Stimulated activated CD4-positive, alpha-beta T cell treated with anti-CD3 and anti-CD28 coated beads, Interleukin-12 subunit alpha, Interleukin-12 subunit beta, amount 100 ng/mL, for 4 hours (primary cell): ENCODE results near the gene RFXAP.
"Not testable (repeated sequence)": the region's sequence is repeated elsewhere in the genome, so short reads cannot be mapped to it uniquely, and the experiment has no call there.

Source experiments
- DNase-seq: peaks from one replicate; pipeline ENCODE4 v3.0.0-alpha.2; 2020

The RFXAP gene, protein sequence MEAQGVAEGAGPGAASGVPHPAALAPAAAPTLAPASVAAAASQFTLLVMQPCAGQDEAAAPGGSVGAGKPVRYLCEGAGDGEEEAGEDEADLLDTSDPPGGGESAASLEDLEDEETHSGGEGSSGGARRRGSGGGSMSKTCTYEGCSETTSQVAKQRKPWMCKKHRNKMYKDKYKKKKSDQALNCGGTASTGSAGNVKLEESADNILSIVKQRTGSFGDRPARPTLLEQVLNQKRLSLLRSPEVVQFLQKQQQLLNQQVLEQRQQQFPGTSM

DNA sequence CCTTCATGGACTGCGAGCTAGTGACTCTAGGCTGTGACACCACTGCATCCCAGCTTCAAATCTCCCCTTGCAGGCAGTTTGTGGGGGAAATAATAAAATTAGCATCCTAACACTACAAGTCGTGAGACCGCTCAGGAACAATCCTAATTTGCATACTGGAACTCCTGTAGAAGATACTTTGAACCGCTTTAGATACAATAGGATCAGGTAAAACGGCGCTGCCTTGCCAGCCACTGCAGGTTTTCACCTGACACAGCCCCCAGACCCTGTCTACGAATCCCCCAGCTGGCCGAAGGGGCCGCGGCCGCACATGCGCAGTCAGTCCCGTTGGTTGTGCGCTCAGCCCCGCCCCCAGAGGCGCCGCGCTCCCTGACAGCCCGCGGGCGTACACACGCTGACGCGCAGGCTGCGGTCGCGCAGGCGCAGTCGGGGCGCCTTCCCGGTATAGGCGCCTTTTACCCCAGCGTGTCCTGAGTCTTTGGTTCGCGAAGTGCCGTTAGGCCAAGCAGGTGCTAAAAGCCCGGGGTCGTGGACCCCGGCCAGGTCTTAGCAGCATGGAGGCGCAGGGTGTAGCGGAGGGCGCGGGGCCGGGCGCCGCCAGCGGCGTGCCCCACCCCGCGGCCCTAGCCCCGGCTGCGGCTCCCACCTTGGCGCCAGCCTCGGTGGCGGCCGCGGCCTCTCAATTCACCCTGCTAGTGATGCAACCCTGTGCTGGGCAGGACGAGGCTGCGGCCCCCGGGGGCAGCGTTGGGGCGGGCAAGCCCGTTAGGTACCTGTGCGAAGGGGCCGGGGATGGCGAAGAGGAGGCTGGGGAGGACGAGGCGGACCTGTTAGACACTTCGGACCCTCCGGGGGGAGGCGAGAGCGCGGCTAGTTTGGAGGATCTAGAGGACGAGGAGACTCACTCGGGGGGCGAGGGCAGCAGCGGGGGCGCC, at the start of gene RFXAP:
TSS of gene RFXAP (plus strand) at position 419 of the 935 bp plus-strand sequence. CDS start at position 555, 136 bp downstream.
- peak; percentile 93 for DNase-seq

GRCh38 chr13:36769545-36769944, 49.5 kb upstream of the RFXAP start:
- no peak for DNase-seq

- DNase-seq, result no peak
Observed at GRCh38 chr13:36770741-36771140, 48.3 kb upstream of the RFXAP start.

- no peak for DNase-seq
Observed at GRCh38 chr13:36772853-36773252, 46.2 kb upstream of the RFXAP start.

DNA sequence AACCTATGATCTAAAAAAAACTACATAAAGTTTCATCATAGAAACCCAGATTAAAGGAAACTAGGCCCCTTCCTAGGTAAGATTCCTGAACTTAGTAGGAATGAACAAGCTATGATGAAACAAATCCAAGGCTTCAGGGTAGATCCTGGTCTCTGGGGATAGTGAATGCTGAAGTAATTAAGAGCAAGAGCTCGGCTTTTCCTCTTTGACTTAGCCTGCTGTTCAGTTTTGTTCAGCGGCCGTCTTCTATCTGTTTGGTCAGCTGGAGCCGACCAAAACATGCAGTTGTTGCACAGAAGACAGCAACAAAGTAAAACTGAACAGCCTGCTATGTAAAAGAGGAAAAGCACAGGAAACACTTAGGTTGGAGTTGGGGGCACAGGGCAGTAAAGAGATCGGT, 44.1 kb upstream of the RFXAP start:
- no peak for DNase-seq

DNA sequence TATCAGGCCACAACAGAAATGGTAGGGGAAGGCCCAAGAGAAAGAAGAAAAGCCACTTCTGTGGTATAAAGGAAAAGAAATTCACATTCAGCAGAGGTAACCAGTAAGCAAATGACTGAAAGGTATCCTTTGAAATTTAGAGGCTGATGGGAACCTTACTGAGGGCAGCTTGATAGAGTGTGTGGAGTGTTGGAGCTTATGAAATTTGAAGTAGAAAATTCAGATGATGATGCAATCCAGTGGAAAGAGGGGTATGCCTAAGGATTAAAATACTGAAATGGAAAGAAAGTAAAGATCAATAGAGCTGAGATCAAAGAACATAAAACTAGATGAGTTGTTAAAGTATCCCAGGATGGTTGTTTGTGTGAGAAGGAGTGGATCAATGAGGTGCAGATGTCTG, 42.8 kb upstream of the RFXAP start:
- no peak for DNase-seq

- DNase-seq, result no peak
Observed at GRCh38 chr13:36778083-36778671, 40.8 kb upstream of the RFXAP start.

DNA sequence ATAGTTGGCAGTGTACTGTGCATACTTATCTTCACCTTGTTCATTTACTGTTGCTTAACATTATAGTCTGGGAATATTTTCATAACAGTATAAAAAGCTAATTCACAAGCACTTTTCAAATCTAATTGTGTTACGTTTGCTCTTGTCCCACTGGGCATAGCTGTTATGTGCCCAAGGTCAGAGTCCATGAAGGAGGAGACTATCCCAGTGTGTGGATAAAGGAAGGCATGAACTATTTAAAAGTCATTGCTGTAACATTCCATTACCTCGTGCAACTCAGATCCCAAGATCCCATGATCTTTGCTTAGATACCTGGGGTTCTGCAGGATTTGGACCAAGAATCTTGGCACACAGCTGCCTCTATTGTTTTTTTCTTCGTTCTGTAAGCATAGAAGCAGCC, 35.1 kb upstream of the RFXAP start:
- DNase-seq, result no peak

DNA sequence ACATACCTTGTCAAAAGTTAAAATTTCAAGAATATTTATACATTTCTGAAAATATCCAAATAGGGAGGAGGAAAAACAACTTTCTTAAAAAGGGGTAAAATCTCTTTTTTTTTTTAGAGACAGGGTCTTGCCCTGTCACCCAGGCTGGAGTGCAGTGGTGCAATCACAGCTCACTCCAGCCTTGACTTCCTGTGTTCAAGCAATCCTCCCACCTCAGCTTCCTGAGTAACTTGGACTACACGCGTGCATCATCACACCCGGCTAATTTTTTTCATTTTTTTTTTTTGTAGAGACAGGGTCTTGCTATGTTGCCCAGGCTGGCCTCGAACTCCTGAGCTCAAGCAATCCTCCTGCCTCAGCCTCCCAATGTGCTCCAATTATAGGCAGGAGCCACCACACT, 32.8 kb upstream of the RFXAP start:
- not testable (repeated sequence) for DNase-seq

DNA sequence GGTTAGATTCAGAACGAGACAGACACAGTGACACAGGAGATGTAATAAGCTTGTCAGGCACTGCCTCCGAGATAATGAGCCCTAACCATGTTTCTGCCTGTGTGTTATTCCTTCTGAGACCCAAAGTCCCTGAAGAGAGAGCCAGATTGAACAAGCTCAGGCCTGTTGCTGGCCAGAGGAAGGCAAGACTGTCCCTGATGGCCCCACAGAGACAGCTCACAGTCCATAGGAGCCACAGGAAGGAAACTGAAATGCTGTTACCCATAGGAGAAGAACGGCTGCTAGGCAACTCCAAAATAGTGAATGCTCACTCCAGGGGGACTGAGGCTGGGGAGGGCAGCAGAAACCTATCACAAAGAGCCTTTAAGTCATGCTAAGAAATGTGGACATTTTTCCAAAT, 31.8 kb upstream of the RFXAP start:
- no peak for DNase-seq

DNA sequence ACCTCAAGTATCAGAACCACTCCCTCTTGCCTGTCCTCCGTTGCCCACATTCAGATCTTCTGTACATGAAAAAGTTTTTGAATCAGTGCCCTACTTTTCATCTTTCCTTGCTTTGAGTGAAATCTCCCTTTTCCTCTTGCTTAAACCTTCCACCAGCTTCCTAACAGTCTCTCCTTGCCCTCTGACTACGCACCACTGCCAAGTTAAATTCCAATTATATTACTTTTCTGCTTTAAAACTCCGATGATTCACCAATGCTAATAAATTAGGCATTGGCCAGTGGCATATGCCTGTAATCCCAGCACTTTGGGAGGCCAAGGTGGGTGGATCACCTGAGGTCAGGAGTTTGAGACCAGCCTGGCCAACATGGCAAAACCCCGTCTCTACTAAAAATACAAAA, 30.7 kb upstream of the RFXAP start:
- DNase-seq, result no peak

DNA sequence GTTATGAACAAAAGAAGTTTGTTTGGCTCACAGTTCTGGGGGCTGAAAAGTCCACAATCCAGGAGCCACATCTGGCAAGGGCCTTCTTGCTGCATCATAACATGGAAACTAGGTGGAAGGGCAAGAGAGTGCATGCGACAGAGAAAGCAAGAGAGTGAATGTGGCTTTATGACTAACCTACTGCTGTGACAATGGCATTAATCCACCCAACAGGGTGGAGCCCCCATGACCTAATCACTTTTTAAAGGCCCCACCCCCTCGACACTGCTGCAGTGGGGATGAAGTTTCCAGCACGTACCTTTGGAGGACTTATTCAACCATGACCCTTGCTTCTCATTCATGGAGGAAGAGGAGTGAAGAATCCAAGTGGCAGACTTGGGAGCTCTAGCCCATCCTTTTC, 30.0 kb upstream of the RFXAP start:
- no peak for DNase-seq

DNA sequence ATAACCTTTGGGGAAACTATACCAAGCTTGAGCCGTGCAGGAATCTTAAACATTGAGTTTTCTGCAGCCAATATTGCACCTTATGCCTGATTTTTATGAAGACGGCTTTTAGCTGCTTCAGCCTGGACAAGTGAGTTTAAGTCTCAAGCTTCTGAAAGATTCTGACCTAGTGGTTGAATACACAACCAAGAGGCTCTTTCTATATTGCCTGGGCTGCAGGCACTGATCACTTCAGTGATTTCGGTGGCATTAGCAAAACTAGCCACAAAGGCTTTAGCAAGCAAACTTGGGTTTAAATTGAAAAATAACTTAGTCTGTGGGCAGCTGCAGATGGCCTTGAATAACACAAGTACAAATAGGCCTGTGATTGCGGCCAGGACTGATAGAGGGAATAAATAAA, 29.3 kb upstream of the RFXAP start:
- DNase-seq, result no peak

- no peak for DNase-seq
Observed at GRCh38 chr13:36794706-36795105, 24.3 kb upstream of the RFXAP start.

DNA sequence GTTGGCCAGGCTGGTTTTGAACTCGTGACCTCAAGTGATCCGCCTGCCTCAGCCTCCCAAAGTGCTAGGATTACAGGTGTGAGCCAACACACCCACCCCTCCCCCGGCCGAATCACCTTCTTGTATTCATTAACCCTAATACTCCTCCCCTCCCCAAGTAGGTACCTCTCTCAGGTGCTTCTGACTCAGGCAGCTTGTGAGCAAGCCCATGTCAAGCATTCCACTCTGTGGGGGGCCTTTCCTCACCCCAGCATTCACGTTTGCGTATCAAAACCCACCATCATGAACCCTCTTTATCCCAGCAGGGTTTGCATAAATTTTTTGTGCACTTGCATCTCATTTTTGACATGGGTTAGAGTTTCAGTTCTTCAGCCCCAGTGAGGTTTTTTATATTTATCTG, 23.6 kb upstream of the RFXAP start:
- no peak for DNase-seq

DNA sequence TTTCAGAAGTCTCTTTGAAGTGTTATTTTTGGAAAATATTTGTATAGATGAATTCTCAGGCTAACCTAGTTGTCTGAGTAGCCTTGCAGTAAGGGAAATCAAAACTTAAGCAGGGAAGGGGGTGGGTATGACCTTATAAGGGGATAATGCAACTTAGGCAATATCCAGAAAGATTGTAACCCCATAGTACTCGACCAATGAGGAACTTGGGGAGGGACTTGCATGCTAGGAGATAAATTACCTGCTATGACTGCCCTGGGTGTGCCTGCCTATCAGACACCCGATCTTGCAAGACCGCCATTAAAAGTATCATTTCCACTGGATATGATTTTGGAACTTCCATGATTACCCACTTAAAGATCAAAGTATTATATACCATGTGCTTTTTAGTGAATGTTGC, 23.0 kb upstream of the RFXAP start:
- no peak for DNase-seq

DNA sequence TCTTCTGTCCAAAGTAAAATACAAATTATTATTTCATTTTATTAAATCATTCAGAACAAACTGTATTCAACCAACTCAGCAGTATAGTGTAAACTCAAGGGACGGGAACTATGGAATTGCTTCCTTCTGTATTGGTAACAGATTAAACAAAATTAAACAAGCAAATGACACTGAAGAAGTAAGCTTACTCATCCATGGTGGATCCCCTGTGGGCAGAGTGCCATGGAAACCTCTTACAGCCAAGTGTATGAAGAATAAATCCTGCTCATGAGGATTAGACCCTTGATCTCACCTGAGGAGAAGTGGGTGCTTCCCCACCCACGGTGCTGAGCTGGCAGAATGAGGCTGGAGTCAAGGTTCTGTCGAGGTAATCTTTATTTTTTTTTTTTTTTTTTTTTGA, 18.0 kb upstream of the RFXAP start:
- DNase-seq, result no peak

GRCh38 chr13:36804588-36804987, 14.4 kb upstream of the RFXAP start:
- no peak for DNase-seq

DNA sequence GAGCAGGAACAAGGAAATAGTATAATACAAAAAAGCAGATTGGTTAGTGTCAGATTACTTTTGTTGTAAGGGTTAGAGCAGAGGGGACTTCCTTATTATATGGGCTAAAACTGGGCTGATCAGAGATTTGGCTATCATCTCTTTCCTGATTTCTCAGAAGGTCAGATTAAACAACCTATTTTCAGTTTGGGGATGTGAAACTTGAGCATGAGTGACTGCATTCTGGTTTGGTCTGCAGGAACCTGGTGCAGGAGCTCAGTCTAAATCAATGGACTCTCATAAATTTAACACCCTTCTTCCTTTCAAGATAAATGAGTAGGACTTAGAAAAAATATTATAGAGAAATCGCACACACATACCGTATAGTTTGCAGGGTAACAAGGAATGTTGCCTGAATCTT, 12.9 kb upstream of the RFXAP start:
- DNase-seq, result no peak

GRCh38 chr13:36807616-36808015, 11.4 kb upstream of the RFXAP start:
- DNase-seq, result no peak

DNA sequence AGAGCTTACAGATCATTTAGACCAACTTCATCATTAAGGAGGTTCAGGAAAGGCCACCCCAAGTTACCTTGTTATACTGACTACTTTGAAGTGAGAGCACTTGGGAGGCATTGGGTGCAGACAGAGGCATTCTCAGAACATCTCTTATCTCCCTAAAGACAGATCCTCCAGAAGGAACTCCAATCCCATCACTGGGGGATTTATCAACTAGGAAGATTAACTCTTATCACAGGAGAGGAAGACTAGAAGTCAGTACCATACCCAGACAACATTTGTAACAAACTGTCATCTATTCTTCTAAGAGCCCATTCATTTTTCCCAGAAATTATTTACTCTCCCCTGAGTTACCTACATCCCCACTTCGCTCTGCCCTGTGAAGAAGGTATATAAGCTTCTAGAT, 5.8 kb upstream of the RFXAP start:
- no peak for DNase-seq

GRCh38 chr13:36814465-36814864, 4.6 kb upstream of the RFXAP start:
- no peak for DNase-seq

DNA sequence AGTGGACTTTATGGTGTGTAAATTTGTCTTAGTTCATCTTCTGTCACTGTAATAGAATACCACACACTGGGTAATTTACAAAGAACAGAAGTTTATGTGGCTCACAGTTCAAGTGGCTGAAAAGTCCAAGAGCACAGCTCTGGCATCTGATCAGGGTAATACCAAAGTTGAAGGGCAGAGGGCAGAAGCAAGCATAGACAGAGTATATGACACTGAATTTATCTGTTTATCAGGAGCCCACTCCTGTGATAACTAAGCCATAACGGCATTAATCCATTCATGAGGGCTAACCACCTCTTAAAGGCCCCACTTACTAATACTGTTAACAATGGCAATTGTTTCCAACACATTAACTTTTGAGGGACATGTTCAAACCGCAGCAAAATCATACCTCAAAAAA, 4.0 kb upstream of the RFXAP start:
- no peak for DNase-seq
